GM12801 (cell line): ENCODE results near the gene MAP6.

Source experiments
- CTCF ChIP-seq: IDR thresholded peaks from one replicate; pipeline ENCODE4 v1.5.1; 2011; ENCODE audit warnings: control low read depth; ENCODE audit not compliant: insufficient read length; ENCODE audit errors: extremely low read depth

The MAP6 gene

GRCh38 chr11:75542088-75542438 is 126.8 kb downstream of the MAP6 start:
- no peak for TF ChIP-seq CTCF

- TF ChIP-seq CTCF = no peak
Observed at GRCh38 chr11:75541193-75542087, 127.4 kb downstream of the MAP6 start.

GRCh38 chr11:75539459-75540334 is 129.1 kb downstream of the MAP6 start:
- no peak for TF ChIP-seq CTCF

- no peak for TF ChIP-seq CTCF
Observed at GRCh38 chr11:75538150-75538942, 130.5 kb downstream of the MAP6 start.

GRCh38 chr11:75537740-75538139 is 131.1 kb downstream of the MAP6 start:
- TF ChIP-seq CTCF = no peak
